GM23248 (cell line): ENCODE data around the gene SYT2.
"Not testable (repeated sequence)": the region's sequence is repeated elsewhere in the genome, so short reads cannot be mapped to it uniquely, and the experiment has no call there.

Source experiments
- EZH2 ChIP-seq: fragments of 200-600 bp; sonication (generic); IDR thresholded peaks from 2 replicates; pipeline ENCODE4 v1.6.1; 2018; ENCODE audit warnings: antibody characterized with exemption, mild to moderate bottlenecking; ENCODE audit not compliant: insufficient read depth, poor library complexity, severe bottlenecking
- EZH2phosphoT487 ChIP-seq: fragments of 200-600 bp; sonication (generic); IDR thresholded peaks from 2 replicates; pipeline ENCODE4 v1.6.1; 2018; ENCODE audit warnings: antibody characterized with exemption, moderate library complexity, mild to moderate bottlenecking, low read depth; ENCODE audit not compliant: insufficient read depth

- TF ChIP-seq EZH2phosphoT487, EZH2: not testable (repeated sequence)
Observed at GRCh38 chr1:202544766-202545449, 165.3 kb downstream of the SYT2 start.
